HG03103 (cell line): ENCODE data around the gene CEPT1.

Experiments
- ATAC-seq: cut with Tn5 transposase; IDR thresholded peaks from one replicate; pipeline ENCODE4 v1.9.1; 2021; ENCODE audit warnings: low read depth; ENCODE audit not compliant: unreplicated experiment

CEPT1 gene

DNA sequence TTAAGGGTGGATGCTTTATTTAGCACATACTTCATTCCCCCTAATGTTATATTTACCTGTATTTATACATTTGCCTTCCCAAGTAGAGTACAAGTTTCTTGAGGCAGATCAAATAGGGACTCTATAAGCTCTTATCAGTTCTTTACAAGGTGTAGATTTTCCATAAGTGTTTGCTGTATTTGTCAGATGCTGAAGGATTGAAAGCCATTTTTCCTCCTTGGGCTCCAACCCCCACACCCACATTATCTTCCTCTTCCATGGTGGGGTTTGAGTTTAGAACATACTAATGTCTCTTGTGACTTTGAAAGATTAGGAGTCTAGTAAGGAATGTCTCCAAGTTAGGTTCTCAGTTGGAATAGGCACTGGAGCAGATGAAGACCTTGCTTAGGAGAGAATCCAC is 85.1 kb downstream of the CEPT1 start:
- no peak for ATAC-seq

DNA sequence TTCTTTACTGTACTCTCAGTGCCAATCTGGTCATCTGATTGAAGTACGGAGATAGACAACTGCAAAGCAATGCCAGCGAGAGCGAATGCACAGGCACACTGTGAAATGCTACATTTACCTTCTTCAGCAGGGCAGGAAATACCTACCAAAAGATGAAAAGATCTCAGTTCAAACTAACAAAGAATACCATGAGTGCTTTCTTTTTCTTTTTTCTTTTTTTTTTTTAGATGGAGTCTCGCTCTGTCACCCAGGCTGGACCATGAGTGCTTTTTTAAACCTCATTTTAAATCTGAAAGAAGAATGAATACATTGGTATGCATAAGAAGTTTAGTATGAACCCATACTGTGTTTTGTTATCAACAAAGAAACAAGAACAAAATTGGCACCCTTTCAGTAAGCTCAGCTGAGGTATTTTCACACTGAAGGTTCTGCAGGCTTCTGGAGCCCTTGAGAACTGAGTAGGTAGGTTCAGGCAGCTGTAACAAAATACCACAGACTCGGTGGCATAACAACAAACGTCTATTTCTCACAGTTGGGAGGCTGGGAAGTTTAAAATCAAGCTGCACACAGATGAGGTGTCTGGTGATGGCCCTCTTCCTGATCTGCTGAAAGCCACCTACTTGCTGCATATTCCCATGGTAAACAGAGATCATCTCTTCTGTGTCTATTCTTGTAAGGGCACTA is 85.8 kb downstream of the CEPT1 start:
- no peak for ATAC-seq

DNA sequence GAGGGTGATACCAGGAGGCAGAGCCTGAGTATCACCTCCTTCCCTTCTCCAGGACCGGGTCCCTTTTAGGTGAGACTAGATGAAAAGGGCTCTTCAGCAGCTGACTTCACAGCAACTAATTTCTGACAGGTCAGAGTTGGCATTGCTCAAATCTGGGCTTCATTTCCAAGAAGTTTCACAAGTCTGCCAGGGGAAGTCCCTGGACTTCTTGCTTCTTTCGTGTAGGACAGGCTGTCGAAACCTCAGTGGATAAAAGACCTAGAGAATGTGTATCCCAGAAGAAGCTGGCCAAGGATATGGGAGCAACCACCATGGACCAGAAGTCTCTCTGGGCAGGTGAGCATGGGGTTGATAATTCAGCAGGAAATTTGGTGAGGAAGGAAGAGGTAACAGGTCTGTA is 87.4 kb downstream of the CEPT1 start, which contains the start of gene CHI3L2:
Gene CHI3L2 (plus strand): TSS at position 280 of the 400 bp plus-strand sequence. CDS start 17 bp downstream, at position 297.
- no peak for ATAC-seq

DNA sequence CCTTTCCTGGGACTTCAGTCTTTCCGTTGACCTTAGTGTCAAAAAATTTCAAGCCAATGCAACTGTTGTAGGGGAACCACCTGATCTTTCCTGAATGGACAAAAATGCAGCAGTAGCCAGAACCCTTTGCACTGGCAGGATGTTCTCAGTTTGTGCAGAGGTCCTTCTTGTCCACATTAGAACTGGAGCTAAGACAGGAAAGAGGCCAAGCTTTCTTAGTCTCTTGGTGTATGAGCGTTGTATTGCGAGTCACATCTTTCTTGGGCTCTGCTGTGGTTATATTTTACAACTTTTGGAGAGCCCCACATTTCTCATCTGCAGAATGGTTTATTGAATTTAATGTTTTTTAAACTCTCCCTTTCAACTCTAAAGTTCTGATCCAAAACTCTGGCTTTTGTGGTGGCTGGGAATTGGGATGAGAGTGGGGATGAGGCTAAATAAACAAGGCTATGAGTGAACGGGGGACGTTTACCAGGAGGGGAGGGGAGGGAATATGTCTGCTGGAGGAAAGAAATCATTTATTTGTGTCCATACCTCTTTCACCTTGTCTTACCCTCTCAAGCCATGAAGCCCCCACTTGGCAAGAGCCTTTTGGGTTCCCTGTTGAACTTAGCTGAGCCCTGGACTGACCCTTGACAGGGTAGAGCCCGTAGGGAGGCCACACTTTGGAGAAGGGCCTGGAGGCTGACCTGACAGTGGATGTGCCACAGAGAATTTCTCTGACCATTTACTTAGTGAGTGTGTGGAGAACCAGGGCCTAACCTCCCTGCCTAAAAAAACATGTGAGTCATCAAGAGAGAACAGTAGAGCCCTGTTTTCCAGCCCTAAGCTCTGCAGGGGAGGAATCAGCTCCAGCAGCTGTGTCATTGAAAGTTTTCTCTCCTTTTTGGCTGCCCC is 88.1 kb downstream of the CEPT1 start:
- no peak for ATAC-seq

DNA sequence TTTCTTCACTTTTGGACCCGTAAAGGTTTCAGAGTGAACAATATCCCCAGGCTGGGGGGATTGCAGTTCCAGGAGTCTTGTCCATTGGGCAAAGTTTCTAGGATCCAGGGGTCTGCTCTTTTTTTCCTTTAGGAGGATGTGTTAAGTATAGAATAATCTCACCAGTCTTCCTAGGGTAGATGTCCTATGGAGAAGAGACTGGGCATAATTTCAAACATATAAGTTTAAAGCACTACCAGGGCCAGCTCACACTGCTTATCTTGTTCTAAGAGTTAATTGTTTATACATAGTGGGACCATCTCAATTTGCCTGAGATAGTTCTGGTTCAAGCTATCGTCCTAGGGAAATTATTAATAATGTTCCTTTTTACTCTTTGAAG is 88.7 kb downstream of the CEPT1 start:
- ATAC-seq = no peak

DNA sequence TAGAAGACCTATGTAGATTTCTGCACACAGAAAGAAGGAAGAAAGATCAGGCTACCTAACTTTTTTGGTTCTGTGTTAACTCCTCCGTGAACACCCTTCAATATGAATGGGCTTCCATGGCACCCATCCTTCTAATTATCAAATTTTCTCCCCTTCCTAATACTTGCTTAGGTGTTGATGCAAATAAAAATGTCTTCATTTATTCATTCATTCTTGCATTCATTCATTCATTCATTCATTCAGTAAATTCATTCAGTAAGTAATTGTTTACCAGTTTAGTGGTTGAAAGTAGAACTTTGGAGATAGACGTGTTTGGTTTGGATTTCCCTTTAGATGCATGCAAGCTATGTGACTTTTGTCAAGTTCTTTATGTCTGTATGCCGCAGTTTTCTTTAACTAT is 92.1 kb downstream of the CEPT1 start:
- ATAC-seq = no peak

DNA sequence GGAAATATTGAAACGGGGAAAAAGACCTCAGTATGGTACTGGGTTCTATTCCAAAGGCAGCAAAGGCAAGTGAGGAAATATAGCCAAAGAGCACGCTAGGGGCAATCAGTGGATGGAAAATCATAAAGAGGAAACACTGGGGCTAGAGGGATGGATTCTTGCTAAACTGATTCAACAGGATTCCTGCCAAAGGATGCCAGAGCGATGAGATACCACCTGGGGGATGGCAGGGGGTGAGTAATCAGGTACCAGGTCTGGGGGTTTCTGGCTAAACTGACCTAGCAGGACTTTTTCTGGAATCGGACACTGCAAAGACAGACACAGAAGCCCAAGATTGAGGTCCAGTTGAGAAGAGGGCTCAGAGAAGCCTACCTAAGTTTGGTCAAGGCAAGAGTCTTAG is 94.2 kb downstream of the CEPT1 start:
- no peak for ATAC-seq
